PC-9 (cell line): ENCODE measurements around the gene NPHP1. TPM values are rescaled to one million over a fixed set of nuclear protein-coding genes. Genes with fewer than 3 reads are reported as not detected.

ENCODE experiments used
- BruUV-seq: library from RNA; stranded (reverse); fragments of 400-500 nt; replicated peaks from 2 replicates; lab custom pipeline; 2021; lab: Mats Ljungman, UMichigan
- CTCF ChIA-PET: fragments of 300-600 bp; sonication (Branson Sonifier 250); formaldehyde crosslinking; loops from one replicate; lab custom pipeline; 2022; ENCODE audit warnings: antibody characterized with exemption; lab: Charles Lee
- POLR2A ChIA-PET: fragments of 300-600 bp; sonication (Branson Sonifier 250); formaldehyde crosslinking; loops from one replicate; lab custom pipeline; 2022; ENCODE audit warnings: antibody characterized with exemption; ENCODE audit not compliant: unreplicated experiment; lab: Charles Lee
- DNase-seq, 2 experiments: peaks; one replicate each; pipeline versions ENCODE4 v3.0.0 to v3.0.0-alpha.2; 2015 to 2022; ENCODE audit warnings: mixed read lengths in 1 of 2
- H2AFZ ChIP-seq: fragments of 200-600 bp; sonication (generic); 2 replicates; pipeline ENCODE4 v1.8.1; 2017; ENCODE audit warnings: antibody characterized with exemption
- H3F3A ChIP-seq: fragments of 200-600 bp; sonication (generic); 2 replicates; pipeline ENCODE4 v1.8.1; 2017; ENCODE audit warnings: antibody characterized with exemption, mild to moderate bottlenecking, low read depth; ENCODE audit not compliant: insufficient read depth
- H3K27ac ChIP-seq: fragments of 200-600 bp; sonication (generic); 2 replicates; pipeline ENCODE4 v1.6.1; 2016; ENCODE audit warnings: mixed run types
- H3K27me3 ChIP-seq: fragments of 200-600 bp; sonication (generic); 2 replicates; pipeline ENCODE4 v1.6.1; 2016; ENCODE audit warnings: low read depth, mixed run types; ENCODE audit not compliant: insufficient read depth
- H3K36me3 ChIP-seq: fragments of 200-600 bp; sonication (generic); 2 replicates; pipeline ENCODE4 v1.6.1; 2016; ENCODE audit warnings: low read depth, mixed run types
- H3K4me1 ChIP-seq: fragments of 200-600 bp; sonication (generic); replicated peaks from 2 replicates; pipeline ENCODE4 v1.6.1; 2016; ENCODE audit warnings: mixed run types; ENCODE audit not compliant: insufficient read depth
- H3K4me2 ChIP-seq: fragments of 200-600 bp; sonication (generic); 2 replicates; pipeline ENCODE4 v1.6.1; 2017; ENCODE audit warnings: mixed run types
- H3K4me3 ChIP-seq: fragments of 200-600 bp; sonication (generic); 2 replicates; pipeline ENCODE4 v1.6.1; 2016; ENCODE audit warnings: mixed run types
- H3K79me2 ChIP-seq: fragments of 200-600 bp; sonication (generic); 2 replicates; pipeline ENCODE4 v1.6.1; 2017; ENCODE audit warnings: low read depth, mixed run types
- H3K9me2 ChIP-seq: fragments of 200-600 bp; sonication (generic); 2 replicates; pipeline ENCODE4 v1.8.1; 2017; ENCODE audit warnings: mild to moderate bottlenecking; ENCODE audit not compliant: insufficient read depth
- H3K9me3 ChIP-seq: fragments of 200-600 bp; sonication (generic); 2 replicates; pipeline ENCODE4 v1.8.1; 2016; ENCODE audit warnings: low read depth; ENCODE audit not compliant: insufficient read depth
- H4K20me1 ChIP-seq: fragments of 200-600 bp; sonication (generic); 2 replicates; pipeline ENCODE4 v1.8.1; 2017; ENCODE audit not compliant: insufficient read depth
- EZH2 ChIP-seq: fragments of 200-600 bp; sonication (generic); IDR thresholded peaks from 2 replicates; pipeline ENCODE4 v1.8.0; 2017; ENCODE audit warnings: antibody characterized with exemption, low read depth
- intact Hi-C: fragments of 100-400 bp; cut with micrococcal nuclease; formaldehyde crosslinking; loops from one replicate; pipeline ENCODE4 v1.10.0; 2022; ENCODE audit not compliant: unreplicated experiment
- total RNA-seq: library from RNA; stranded (reverse); gene quantifications from 2 replicates; pipeline ENCODE4 v1.2.3, GENCODE V29; 2021
- TF ChIP-seq, protein P1 (sequence below): fragments of 200-600 bp; sonication (generic); conservative IDR thresholded peaks from 2 replicates; pipeline ENCODE4 v1.6.1; 2017; ENCODE audit warnings: mixed run types, antibody characterized with exemption, mild to moderate bottlenecking, moderate library complexity

NPHP1 gene
- total RNA-seq, 1 experiment from 2014 or later = 13.7 TPM

DNA sequence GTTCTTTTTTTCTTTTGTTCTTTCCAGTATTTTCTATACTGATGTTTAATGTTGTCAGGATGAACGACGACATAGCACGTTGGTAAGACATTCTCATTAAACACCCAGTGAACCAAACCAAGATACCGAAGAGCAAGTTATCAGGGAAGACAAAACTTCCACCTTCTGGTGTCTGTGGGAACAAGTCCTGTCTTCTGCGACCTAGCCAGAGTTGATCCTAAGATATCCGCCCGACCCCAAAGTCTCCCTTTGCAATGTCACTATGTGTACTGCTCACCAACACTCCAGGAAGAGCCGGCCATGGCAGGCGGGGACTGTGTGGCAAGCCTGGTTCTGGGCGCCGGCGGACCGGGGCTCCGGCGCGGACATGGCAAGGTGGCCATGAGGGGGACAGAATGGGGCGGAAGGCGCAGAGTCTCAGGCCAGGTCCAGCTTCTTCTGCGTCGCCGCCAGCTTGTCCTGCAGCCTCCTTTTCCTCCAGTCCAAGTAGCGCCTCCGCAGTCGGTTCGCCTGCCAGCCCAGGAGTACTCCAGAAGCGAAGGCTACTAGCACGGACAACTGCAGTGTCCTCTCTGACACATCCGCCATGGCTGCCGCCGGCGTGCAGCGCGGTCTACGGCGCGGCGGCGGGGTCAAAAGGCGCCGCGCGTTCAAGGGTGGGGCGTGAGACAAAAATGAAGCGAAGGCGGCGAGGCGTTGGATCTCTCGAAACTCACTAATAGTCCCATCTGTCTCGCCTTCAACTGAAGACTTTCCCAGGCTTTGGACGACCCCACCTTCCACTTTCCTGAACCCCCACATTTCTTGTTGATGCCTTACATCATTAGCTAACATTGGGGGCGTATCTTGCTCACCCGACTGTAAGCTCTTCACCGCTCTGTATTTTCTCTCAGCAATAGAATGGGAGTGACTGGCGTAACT, 7.4 kb upstream of the NPHP1 start, which contains the start of gene MTLN:
MTLN (minus strand) TSS at position 610 of the 921 bp plus-strand sequence; CDS start at position 588, 22 bp downstream.
- H3K27me3 ChIP-seq = peaks cover 23% of the 10 kb centered on the region; the same call in 1 of the 2 replicates
- H3K79me2 ChIP-seq = peaks cover 16% of the 10 kb centered on the region
- no peaks in the 10 kb centered on the region for H3K36me3 ChIP-seq
- H2AFZ ChIP-seq = peak within 1 kb of the TSS; percentile 94
- ChIA-PET POLR2A (no interaction called here), CTCF (no interaction called here)
- DNase-seq = peak; percentile 61 to 65
- H3K4me1 ChIP-seq = peaks cover 12% of the 10 kb centered on the region; the same call in 1 of the 2 replicates
- H3K27ac ChIP-seq = peak within 1 kb of the TSS; percentile 41
- no peaks in the 10 kb centered on the region for H3K9me3 ChIP-seq
- TF ChIP-seq, protein P1, sequence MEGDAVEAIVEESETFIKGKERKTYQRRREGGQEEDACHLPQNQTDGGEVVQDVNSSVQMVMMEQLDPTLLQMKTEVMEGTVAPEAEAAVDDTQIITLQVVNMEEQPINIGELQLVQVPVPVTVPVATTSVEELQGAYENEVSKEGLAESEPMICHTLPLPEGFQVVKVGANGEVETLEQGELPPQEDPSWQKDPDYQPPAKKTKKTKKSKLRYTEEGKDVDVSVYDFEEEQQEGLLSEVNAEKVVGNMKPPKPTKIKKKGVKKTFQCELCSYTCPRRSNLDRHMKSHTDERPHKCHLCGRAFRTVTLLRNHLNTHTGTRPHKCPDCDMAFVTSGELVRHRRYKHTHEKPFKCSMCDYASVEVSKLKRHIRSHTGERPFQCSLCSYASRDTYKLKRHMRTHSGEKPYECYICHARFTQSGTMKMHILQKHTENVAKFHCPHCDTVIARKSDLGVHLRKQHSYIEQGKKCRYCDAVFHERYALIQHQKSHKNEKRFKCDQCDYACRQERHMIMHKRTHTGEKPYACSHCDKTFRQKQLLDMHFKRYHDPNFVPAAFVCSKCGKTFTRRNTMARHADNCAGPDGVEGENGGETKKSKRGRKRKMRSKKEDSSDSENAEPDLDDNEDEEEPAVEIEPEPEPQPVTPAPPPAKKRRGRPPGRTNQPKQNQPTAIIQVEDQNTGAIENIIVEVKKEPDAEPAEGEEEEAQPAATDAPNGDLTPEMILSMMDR = no peak
- no peak for TF ChIP-seq EZH2
- TSS peak; percentile 78 for BruUV-seq
- peak within 1 kb of the TSS; percentile 75 for H3K4me3 ChIP-seq
- intact Hi-C loops = no loop called here
- H3K4me2 ChIP-seq = peak within 1 kb of the TSS; percentile 72
- H3F3A ChIP-seq = no peaks in the 10 kb centered on the region
- H4K20me1 ChIP-seq = no peaks in the 10 kb centered on the region
- no peaks in the 10 kb centered on the region for H3K9me2 ChIP-seq

DNA sequence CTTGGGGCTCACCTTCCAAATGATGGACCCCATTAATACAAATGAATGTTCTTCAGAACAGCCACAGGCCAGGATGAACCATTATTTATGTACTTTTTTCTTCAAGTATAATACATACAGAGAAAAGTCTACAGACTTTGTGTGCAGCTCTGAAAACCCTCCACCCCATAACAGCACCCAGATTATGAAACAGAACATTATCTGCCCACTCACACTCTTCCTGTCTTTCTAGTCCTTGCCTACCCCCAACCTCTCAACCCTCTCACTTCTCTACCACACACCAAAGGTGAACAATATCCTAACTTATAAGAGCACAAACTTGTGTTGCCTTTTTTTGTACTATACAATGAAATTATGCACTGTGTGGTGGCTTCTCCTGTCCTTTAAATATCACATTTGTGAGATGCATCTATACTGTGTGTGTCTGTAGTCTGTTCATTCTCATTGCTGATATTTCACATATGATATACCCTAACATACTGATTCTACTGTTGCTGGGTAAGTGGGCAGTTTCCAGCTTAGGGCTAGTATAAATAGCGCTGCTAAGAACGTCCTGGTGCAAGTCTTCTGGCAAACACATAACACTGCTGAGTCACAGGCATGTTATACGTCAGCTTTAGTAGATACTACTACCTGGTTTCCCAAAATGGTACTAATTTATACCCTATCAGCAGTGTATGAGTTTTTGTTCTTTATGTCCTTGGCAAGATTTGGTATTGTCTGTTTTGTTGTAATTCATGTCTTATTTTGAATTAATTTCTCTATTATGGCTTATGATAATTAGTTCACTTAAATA, 1.0 kb upstream of the NPHP1 start:
- Histone ChIP-seq H3F3A (0 out of 2 replicates have a peak, but pooled peaks cover 5% of the 10 kb centered on the region), H4K20me1 (no peaks in the 10 kb centered on the region), H2AFZ (peak overlapping the region; percentile 94), H3K36me3 (no peaks in the 10 kb centered on the region), H3K4me2 (peak overlapping the region; percentile 85), H3K9me3 (no peaks in the 10 kb centered on the region), H3K79me2 (peaks cover 3% of the 10 kb centered on the region; the same call in 1 of the 2 replicates), H3K4me3 (peak overlapping the region; percentile 72; the same call in 1 of the 2 replicates), H3K9me2 (no peaks in the 10 kb centered on the region), H3K4me1 (peaks cover 6% of the 10 kb centered on the region), H3K27me3 (no peaks in the 10 kb centered on the region), H3K27ac (no peak overlapping the region)
- ChIA-PET CTCF (no interaction called here), POLR2A (no interaction called here)
- BruUV-seq = no TSS peak
- no peak for DNase-seq
- intact Hi-C loops = no loop called here
- TF ChIP-seq EZH2 = no peak
- TF ChIP-seq, protein P1 = no peak

DNA sequence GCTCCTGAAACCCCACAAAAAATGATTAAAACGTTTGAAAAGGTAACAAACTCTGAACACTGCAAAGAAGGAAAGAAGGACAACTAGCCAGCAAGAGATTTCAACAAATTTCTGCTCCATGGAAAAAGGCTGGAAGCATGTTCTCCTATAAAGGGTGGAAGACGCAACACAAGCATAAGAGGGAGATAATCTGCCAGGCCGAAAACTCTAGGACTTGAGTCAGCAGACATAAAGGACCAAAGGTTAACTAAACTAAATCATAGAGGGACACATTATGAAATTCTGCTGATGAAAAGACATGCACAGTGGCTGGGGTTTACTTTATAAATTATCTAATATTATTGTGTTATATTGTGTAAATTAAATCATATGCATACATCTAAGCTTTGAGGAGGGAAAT, 6.8 kb downstream of the NPHP1 start:
- Histone ChIP-seq H2AFZ (no peak overlapping the region), H3K27ac (no peak overlapping the region), H3K4me3 (no peak overlapping the region), H3F3A (no peaks in the 10 kb centered on the region), H3K4me2 (no peak overlapping the region), H3K79me2 (no peaks in the 10 kb centered on the region), H3K9me2 (no peaks in the 10 kb centered on the region), H3K9me3 (no peaks in the 10 kb centered on the region), H3K27me3 (no peaks in the 10 kb centered on the region), H3K4me1 (no peaks in the 10 kb centered on the region), H4K20me1 (no peaks in the 10 kb centered on the region), H3K36me3 (no peaks in the 10 kb centered on the region)
- ChIA-PET CTCF (no interaction called here), POLR2A (no interaction called here)
- intact Hi-C loops = no loop called here
- no peak for TF ChIP-seq EZH2
- TF ChIP-seq, protein P1 = no peak
- no peak for DNase-seq
- BruUV-seq = no TSS peak
